Measurements from ENCODE around the gene ZCCHC24.

- TF ChIP-seq CTCF (IDR thresholded peaks at IDR 0.05) (peak in 1 of 3 donors; percentile 18), POLR2AphosphoS5 (IDR thresholded peaks at IDR 0.05) (no peak), POLR2A (IDR thresholded peaks at IDR 0.05) (no peak)
These were observed 7.3 kb downstream of the ZCCHC24 start for GRCh38 chr10:79438021-79438698.

Measured in breast epithelium (tissue), 3 donors.